Sigmoid colon (tissue), 3 donors: ENCODE data around the gene KIF6.

Source experiments
- POLR2A ChIP-seq, 2 donors: fragments of 450-650 bp; IDR thresholded peaks; one replicate each; pipeline ENCODE4 v1.6.1; 2016; ENCODE audit warnings: antibody characterized with exemption in 2 of 2, mild to moderate bottlenecking in 2 of 2, moderate library complexity in 2 of 2
- TF ChIP-seq, protein P1 (sequence below), 4 experiments: fragments of 450-650 bp in 3 of 4; fragments of 200-600 bp in 1 of 4; IDR thresholded peaks; one replicate each; pipeline ENCODE4 v1.5.1; 2016 to 2019; ENCODE audit warnings: antibody characterized with exemption in 4 of 4, mild to moderate bottlenecking in 3 of 4, moderate library complexity in 2 of 4

DNA sequence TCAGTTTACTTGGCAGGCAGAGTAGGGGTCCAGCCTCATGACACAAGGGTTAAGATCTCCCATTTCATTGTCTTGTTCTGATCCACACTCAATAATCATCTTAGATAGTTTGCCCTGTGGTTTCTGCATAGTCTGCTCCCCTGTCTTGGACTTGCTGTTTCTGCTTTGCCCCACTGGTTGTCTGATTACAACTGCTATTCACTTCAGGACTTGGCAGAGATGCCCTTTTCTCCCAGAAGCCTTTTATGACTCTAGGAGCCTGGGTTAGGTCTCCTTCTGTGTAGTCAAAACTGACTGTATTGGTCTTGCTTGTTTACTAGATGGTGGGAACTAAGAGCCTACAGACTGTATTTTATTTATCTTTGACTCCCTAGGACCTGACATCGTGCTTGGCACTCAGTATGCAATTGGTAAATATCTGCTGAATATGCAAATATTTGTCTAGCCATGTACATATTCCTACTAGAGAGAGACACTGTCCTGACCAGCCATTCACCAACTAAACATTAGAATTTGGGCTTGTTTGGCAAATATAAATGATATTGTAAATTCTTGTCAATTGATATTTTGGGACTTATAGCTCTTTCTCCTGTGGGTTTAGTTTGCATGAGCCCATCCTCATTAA lies 236.8 kb downstream of the KIF6 start:
- TF ChIP-seq, protein P1, sequence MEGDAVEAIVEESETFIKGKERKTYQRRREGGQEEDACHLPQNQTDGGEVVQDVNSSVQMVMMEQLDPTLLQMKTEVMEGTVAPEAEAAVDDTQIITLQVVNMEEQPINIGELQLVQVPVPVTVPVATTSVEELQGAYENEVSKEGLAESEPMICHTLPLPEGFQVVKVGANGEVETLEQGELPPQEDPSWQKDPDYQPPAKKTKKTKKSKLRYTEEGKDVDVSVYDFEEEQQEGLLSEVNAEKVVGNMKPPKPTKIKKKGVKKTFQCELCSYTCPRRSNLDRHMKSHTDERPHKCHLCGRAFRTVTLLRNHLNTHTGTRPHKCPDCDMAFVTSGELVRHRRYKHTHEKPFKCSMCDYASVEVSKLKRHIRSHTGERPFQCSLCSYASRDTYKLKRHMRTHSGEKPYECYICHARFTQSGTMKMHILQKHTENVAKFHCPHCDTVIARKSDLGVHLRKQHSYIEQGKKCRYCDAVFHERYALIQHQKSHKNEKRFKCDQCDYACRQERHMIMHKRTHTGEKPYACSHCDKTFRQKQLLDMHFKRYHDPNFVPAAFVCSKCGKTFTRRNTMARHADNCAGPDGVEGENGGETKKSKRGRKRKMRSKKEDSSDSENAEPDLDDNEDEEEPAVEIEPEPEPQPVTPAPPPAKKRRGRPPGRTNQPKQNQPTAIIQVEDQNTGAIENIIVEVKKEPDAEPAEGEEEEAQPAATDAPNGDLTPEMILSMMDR (IDR thresholded peaks at IDR 0.05) = no peak
- no peak for TF ChIP-seq POLR2A (IDR thresholded peaks at IDR 0.05)
